ENCODE results near the gene LMAN1L.

The LMAN1L gene

DNA sequence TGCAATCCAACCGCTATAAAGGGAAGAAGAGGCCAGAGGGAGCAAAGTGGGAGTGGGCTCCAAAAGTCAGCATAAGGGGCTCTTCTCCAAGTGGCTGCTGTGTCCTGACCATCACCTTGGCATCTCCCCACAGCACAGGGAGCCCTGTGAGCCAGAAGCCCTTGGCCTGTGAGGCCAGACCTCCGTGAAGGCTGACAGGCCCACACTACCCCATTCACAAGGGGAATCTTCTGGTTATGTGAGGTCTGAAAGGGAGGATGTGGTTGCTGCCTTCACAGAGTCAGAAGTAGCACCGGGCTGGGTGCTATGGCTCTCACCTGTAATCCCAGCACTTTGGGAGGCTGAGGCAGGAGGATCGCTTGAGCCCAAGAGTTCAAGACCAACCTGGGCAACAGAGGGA lies 32.9 kb downstream of the LMAN1L start:
- no peak for TF ChIP-seq CTCF (IDR thresholded peaks at IDR 0.05)

GRCh38 chr15:74847432-74847831 lies 34.8 kb downstream of the LMAN1L start:
- no peak for TF ChIP-seq CTCF (IDR thresholded peaks at IDR 0.05)

DNA sequence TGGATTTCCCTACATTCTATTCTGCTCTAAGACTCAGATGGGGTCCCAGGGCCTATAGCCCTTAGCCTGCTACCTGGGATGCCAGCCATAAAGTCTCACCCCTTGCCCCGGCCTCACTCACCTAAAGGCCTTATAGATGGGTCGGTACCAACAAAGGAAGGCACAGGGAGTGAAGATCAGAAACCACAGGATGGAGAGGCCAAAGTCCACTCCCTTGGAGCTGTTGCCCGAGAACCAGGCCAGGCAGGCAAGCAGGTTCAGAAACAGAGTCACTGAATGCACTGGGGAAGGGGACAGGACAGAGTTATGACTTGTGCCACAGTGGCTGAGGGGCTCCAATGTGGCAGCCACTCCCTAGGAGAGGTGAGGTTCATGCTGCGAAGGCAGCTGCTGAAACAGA lies 37.8 kb downstream of the LMAN1L start:
- TF ChIP-seq CTCF (IDR thresholded peaks at IDR 0.05): no peak

DNA sequence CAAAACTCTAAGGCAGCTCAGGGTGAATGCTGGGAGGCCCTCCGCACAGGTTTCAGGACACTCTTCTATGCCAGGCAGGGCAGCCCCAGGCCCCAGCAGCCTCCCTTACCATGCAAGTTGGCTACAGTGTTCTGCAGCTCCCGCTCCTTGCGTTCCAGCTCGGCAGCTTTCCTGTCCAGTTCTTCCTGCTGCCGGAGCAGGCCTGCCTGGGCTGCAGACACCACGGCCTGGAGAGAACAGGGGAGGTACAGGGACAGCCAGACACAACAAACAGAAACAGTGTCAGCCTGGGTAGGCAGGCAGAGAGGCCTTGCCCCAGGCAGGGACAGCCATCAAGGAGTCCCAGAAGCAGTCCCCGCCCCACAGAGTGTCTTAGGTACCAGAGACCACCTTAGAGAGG lies 39.3 kb downstream of the LMAN1L start:
- TF ChIP-seq CTCF (IDR thresholded peaks at IDR 0.05): no peak

DNA sequence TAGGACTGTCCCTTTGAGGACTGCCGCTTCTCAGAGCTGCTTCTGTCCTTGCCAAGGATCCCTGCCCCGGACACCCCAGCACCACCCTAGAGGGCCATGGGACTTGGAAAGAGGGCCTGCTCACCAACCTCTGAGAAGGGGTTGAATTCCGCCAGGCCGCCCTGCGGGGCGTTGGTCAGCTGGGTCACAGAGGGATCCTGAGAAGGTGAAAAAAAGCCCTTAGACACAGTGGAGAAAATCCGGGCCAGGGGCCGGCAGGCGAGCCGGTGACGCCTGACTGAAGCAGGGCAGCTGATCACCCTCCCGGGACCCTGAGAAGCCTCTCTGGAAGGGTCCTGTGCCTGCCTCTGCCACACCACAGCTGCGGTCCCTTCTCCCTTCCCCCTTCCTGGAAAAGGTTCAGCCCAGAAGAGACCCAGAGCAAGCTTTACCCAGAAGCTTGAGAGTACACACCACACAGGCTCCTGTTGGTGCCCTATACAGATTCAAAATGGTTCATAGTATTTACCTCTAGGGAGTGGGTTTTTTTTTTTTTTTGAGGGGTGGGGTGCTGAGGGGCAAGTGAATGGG lies 41.9 kb downstream of the LMAN1L start:
- TF ChIP-seq CTCF (IDR thresholded peaks at IDR 0.05): no peak

- TF ChIP-seq CTCF (IDR thresholded peaks at IDR 0.05): no peak
Observed at GRCh38 chr15:74855857-74856256, 43.2 kb downstream of the LMAN1L start.

DNA sequence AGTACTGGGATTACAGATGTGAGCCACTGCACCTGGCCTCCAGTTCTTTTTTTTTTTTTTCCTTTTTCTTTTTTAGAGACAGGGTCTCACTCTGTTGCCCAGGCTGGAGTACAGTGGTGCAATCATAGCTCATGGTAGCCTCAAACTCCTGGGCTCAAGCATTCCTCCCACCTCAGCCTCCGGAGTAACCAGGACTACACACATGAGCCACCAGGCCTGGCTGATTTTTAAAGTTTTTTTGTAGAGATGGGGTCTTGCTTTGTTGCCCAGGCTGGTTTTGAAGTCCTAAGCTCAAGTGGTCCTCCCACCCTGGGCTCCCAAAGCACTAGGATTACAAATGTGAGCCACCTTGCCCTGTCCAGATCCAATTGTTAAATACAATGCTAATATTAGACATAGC lies 43.9 kb downstream of the LMAN1L start:
- no peak for TF ChIP-seq CTCF (IDR thresholded peaks at IDR 0.05)

- TF ChIP-seq CTCF (IDR thresholded peaks at IDR 0.05): no peak
Observed at GRCh38 chr15:74857082-74857655, 44.5 kb downstream of the LMAN1L start.

Measured in LNCAP (cell line).